ENCODE results near the gene POLR1F.
"Not testable (repeated sequence)": the region's sequence is repeated elsewhere in the genome, so short reads cannot be mapped to it uniquely, and the experiment has no call there.

POLR1F gene

GRCh38 chr7:19707240-19707639 lies 1.6 kb downstream of the POLR1F start:
- H3K9ac ChIP-seq (ENCODE audit: low read length), result no peak overlapping the region
- H3K9me3 ChIP-seq (ENCODE audit: control insufficient read depth, low read length), result no peaks in the 10 kb centered on the region
- H3K4me1 ChIP-seq (ENCODE audit: control insufficient read depth, insufficient read depth, low read length), result peaks cover 23% of the 10 kb centered on the region
- H3K4me3 ChIP-seq (ENCODE audit: low read length), result peak overlapping the region; percentile 99
- H3K36me3 ChIP-seq (ENCODE audit: control insufficient read depth, insufficient read depth, low read length, severe bottlenecking), result peaks cover 5% of the 10 kb centered on the region
- no peaks in the 10 kb centered on the region for H3K27me3 ChIP-seq (replicated peaks; ENCODE audit: control insufficient read depth, insufficient read depth, low read length)
- peak; percentile 13 for DNase-seq (ENCODE audit: low read depth)

DNA sequence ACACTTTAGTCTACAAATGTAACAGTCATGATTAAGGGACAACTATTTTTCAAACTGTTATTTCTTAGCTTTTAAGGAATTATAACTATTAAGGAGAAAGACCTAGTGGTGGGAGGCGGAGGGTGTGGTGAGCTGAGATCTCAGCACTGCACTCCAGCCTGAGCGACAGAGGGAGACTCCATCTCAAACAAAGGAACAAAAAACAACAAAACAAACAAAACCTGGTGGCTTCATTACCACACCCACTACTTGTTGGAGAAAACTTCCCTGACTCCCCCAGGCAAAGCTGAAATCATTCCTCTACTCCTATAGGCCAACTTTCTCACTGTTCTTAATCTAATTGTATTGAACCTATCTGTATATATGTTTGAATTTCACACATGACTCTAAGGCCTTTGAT lies 3.2 kb downstream of the POLR1F start:
- H3K36me3 ChIP-seq (ENCODE audit: control insufficient read depth, insufficient read depth, low read length, severe bottlenecking), result peaks cover 10% of the 10 kb centered on the region
- H3K4me1 ChIP-seq (ENCODE audit: control insufficient read depth, insufficient read depth, low read length), result peaks cover 23% of the 10 kb centered on the region
- no peak overlapping the region for H3K9ac ChIP-seq (ENCODE audit: low read length)
- no peaks in the 10 kb centered on the region for H3K27me3 ChIP-seq (replicated peaks; ENCODE audit: control insufficient read depth, insufficient read depth, low read length)
- no peak for DNase-seq (ENCODE audit: low read depth)
- H3K9me3 ChIP-seq (ENCODE audit: control insufficient read depth, low read length), result no peaks in the 10 kb centered on the region
- H3K4me3 ChIP-seq (ENCODE audit: low read length), result no peak overlapping the region

DNA sequence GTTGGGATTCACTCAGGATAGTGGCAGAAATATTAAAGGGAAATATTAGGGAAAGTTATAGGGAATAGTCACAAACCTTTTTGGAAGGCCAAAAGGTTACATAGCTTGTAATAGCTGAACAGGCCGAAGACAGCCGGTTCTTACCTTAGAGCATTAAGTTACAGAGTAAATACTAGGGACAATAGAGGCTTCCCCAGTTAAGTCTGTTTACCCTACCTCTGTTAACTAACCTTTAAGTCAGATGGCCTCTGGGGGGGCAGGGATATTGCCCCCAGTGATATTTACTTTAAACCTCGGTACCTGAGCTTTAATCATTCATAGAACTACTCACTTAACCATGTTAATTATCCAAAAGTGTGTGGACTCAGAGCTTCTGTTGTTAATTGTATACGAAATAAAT lies 7.4 kb downstream of the POLR1F start:
- Histone ChIP-seq H3K9me3 (ENCODE audit: control insufficient read depth, low read length) (no peaks in the 10 kb centered on the region), H3K36me3 (ENCODE audit: control insufficient read depth, insufficient read depth, low read length, severe bottlenecking) (peaks cover 29% of the 10 kb centered on the region), H3K9ac (ENCODE audit: low read length) (no peak overlapping the region), H3K4me1 (ENCODE audit: control insufficient read depth, insufficient read depth, low read length) (peaks cover 7% of the 10 kb centered on the region), H3K27me3 (replicated peaks; ENCODE audit: control insufficient read depth, insufficient read depth, low read length) (no peaks in the 10 kb centered on the region), H3K4me3 (ENCODE audit: low read length) (no peak overlapping the region)
- DNase-seq (ENCODE audit: low read depth), result no peak

GRCh38 chr7:19700936-19701335 lies 7.9 kb downstream of the POLR1F start:
- Histone ChIP-seq H3K9ac (ENCODE audit: low read length) (no peak overlapping the region), H3K4me1 (ENCODE audit: control insufficient read depth, insufficient read depth, low read length) (peaks cover 3% of the 10 kb centered on the region), H3K9me3 (ENCODE audit: control insufficient read depth, low read length) (no peaks in the 10 kb centered on the region), H3K27me3 (replicated peaks; ENCODE audit: control insufficient read depth, insufficient read depth, low read length) (no peaks in the 10 kb centered on the region), H3K4me3 (ENCODE audit: low read length) (no peak overlapping the region), H3K36me3 (ENCODE audit: control insufficient read depth, insufficient read depth, low read length, severe bottlenecking) (peaks cover 29% of the 10 kb centered on the region)
- DNase-seq (ENCODE audit: low read depth), result no peak

GRCh38 chr7:19698331-19698730 lies 10.5 kb downstream of the POLR1F start:
- H3K36me3 ChIP-seq (ENCODE audit: control insufficient read depth, insufficient read depth, low read length, severe bottlenecking), result peaks cover 31% of the 10 kb centered on the region
- no peaks in the 10 kb centered on the region for H3K27me3 ChIP-seq (replicated peaks; ENCODE audit: control insufficient read depth, insufficient read depth, low read length)
- no peak overlapping the region for H3K9ac ChIP-seq (ENCODE audit: low read length)
- no peaks in the 10 kb centered on the region for H3K9me3 ChIP-seq (ENCODE audit: control insufficient read depth, low read length)
- H3K4me3 ChIP-seq (ENCODE audit: low read length), result no peak overlapping the region
- H3K4me1 ChIP-seq (ENCODE audit: control insufficient read depth, insufficient read depth, low read length), result no peaks in the 10 kb centered on the region
- no peak for DNase-seq (ENCODE audit: low read depth)

DNA sequence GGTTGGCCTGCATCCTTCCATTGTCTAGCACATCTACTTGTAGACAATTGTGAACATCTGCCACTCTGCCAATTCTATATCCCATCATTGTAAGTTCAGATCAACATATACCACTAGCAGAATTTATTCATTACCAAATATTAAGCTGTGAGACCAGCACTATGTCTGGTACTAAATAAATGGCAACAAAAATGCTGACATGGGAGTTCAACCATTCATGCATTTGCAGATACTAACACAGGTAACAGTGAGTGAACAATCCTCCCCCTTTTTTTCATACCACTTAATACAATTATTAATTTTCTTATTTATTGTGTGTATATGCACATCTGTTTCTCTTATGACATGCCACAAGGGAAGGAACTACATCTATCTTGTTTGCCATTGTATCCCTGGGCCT lies 11.9 kb downstream of the POLR1F start:
- DNase-seq (ENCODE audit: low read depth), result no peak
- peaks cover 28% of the 10 kb centered on the region for H3K36me3 ChIP-seq (ENCODE audit: control insufficient read depth, insufficient read depth, low read length, severe bottlenecking)
- no peak overlapping the region for H3K4me3 ChIP-seq (ENCODE audit: low read length)
- no peaks in the 10 kb centered on the region for H3K9me3 ChIP-seq (ENCODE audit: control insufficient read depth, low read length)
- no peak overlapping the region for H3K9ac ChIP-seq (ENCODE audit: low read length)
- H3K4me1 ChIP-seq (ENCODE audit: control insufficient read depth, insufficient read depth, low read length), result no peaks in the 10 kb centered on the region
- no peaks in the 10 kb centered on the region for H3K27me3 ChIP-seq (replicated peaks; ENCODE audit: control insufficient read depth, insufficient read depth, low read length)

DNA sequence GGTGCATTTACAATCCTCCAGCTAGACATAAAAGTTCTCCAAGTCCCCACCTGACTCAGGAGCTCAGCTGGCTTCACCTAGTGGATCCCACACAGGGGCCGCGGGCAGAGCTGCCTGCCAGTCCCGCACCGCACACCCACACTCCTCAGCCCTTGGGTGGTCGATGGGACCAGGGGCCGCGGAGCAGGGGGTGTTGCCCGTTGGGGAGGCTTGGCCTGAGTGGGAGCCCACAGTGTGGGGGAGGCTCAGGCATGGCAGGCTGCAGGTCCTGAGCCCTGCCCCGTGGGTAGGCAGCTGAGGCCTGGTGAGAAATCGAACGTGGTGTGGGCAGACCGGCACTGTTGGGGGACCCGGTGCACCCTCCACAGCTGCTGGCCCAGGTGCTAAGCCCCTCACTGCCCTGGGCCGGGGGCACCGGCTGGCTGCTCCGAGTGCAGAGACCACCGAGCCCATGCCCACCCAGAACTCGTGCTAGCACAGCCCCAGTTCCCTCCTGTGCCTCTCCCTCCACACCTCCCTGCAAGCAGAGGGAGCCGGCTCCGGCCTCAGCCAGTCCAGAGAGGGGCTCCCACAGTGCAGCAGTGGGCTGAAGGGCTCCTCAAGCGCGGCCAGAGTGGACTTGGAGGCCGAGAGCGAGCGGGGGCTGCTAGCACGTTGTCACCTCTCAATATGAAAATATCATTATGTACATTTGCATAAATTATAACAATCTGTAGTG lies 16.6 kb downstream of the POLR1F start:
- no peaks in the 10 kb centered on the region for H3K4me1 ChIP-seq (ENCODE audit: control insufficient read depth, insufficient read depth, low read length)
- DNase-seq (ENCODE audit: low read depth), result no peak
- no peak overlapping the region for H3K9ac ChIP-seq (ENCODE audit: low read length)
- no peaks in the 10 kb centered on the region for H3K27me3 ChIP-seq (replicated peaks; ENCODE audit: control insufficient read depth, insufficient read depth, low read length)
- H3K36me3 ChIP-seq (ENCODE audit: control insufficient read depth, insufficient read depth, low read length, severe bottlenecking), result peaks cover 8% of the 10 kb centered on the region
- H3K4me3 ChIP-seq (ENCODE audit: low read length), result no peak overlapping the region
- H3K9me3 ChIP-seq (ENCODE audit: control insufficient read depth, low read length), result no peaks in the 10 kb centered on the region

DNA sequence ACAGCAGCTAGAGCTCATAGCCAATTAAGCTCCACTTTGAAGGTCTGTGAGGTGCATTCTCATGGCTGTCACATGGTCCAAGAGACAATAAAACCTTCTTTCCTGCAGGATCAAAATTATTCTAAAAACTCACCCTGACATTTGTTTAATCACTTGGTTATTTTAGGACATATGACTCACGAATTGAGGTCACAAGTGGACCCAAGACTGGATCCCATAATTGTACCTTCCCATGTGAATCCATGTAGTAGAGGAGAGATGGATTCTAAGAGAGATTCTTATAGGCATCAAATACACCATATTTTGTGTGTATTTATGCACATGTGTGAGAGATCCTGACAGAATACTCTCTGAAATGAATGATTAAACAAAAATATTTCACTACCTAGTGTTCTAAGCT lies 18.1 kb downstream of the POLR1F start:
- Histone ChIP-seq H3K4me3 (ENCODE audit: low read length) (no peak overlapping the region), H3K9ac (ENCODE audit: low read length) (no peak overlapping the region), H3K9me3 (ENCODE audit: control insufficient read depth, low read length) (no peaks in the 10 kb centered on the region), H3K4me1 (ENCODE audit: control insufficient read depth, insufficient read depth, low read length) (no peaks in the 10 kb centered on the region), H3K36me3 (ENCODE audit: control insufficient read depth, insufficient read depth, low read length, severe bottlenecking) (peaks cover 3% of the 10 kb centered on the region), H3K27me3 (replicated peaks; ENCODE audit: control insufficient read depth, insufficient read depth, low read length) (no peaks in the 10 kb centered on the region)
- DNase-seq (ENCODE audit: low read depth), result no peak

GRCh38 chr7:19689130-19689529 lies 19.7 kb downstream of the POLR1F start:
- H3K9ac ChIP-seq (ENCODE audit: low read length); H3K27me3 ChIP-seq (replicated peaks; ENCODE audit: control insufficient read depth, insufficient read depth, low read length); H3K4me1 ChIP-seq (ENCODE audit: control insufficient read depth, insufficient read depth, low read length); DNase-seq (ENCODE audit: low read depth); H3K4me3 ChIP-seq (ENCODE audit: low read length); H3K36me3 ChIP-seq (ENCODE audit: control insufficient read depth, insufficient read depth, low read length, severe bottlenecking); H3K9me3 ChIP-seq (ENCODE audit: control insufficient read depth, low read length): not testable (repeated sequence)

- Histone ChIP-seq H3K9me3 (ENCODE audit: control insufficient read depth, low read length) (no peaks in the 10 kb centered on the region), H3K4me1 (ENCODE audit: control insufficient read depth, insufficient read depth, low read length) (no peaks in the 10 kb centered on the region), H3K27me3 (replicated peaks; ENCODE audit: control insufficient read depth, insufficient read depth, low read length) (no peaks in the 10 kb centered on the region), H3K36me3 (ENCODE audit: control insufficient read depth, insufficient read depth, low read length, severe bottlenecking) (no peaks in the 10 kb centered on the region), H3K9ac (ENCODE audit: low read length) (no peak overlapping the region), H3K4me3 (ENCODE audit: low read length) (no peak overlapping the region)
- DNase-seq (ENCODE audit: low read depth), result no peak
Measured at GRCh38 chr7:19681596-19681995, 27.2 kb downstream of the POLR1F start.

- no peak overlapping the region for H3K4me3 ChIP-seq (ENCODE audit: low read length)
- no peak overlapping the region for H3K9ac ChIP-seq (ENCODE audit: low read length)
- DNase-seq (ENCODE audit: low read depth), result no peak
- H3K4me1 ChIP-seq (ENCODE audit: control insufficient read depth, insufficient read depth, low read length), result no peaks in the 10 kb centered on the region
- H3K9me3 ChIP-seq (ENCODE audit: control insufficient read depth, low read length), result no peaks in the 10 kb centered on the region
- H3K36me3 ChIP-seq (ENCODE audit: control insufficient read depth, insufficient read depth, low read length, severe bottlenecking), result no peaks in the 10 kb centered on the region
- no peaks in the 10 kb centered on the region for H3K27me3 ChIP-seq (replicated peaks; ENCODE audit: control insufficient read depth, insufficient read depth, low read length)
Measured at GRCh38 chr7:19677180-19677579, 31.7 kb downstream of the POLR1F start.

DNA sequence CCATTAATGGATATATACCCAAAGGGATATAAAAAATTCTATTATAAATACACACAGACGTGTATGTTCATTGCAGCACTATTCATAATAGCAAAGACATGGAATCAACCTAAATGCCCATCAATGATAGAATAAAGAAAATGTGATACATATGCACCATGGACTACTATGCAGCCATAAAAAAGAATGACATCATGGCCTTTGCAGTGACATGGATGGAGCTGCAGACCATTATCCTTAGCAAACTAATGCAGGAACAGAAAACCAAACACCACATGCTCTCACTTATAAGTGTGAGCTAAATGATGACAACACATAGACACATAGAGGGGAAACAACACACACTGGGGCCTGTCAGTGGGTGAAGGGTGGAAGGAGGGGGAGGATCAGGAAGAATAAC lies 33.0 kb downstream of the POLR1F start:
- H3K9me3 ChIP-seq (ENCODE audit: control insufficient read depth, low read length), result no peaks in the 10 kb centered on the region
- no peak overlapping the region for H3K4me3 ChIP-seq (ENCODE audit: low read length)
- no peaks in the 10 kb centered on the region for H3K27me3 ChIP-seq (replicated peaks; ENCODE audit: control insufficient read depth, insufficient read depth, low read length)
- H3K4me1 ChIP-seq (ENCODE audit: control insufficient read depth, insufficient read depth, low read length), result no peaks in the 10 kb centered on the region
- H3K36me3 ChIP-seq (ENCODE audit: control insufficient read depth, insufficient read depth, low read length, severe bottlenecking), result no peaks in the 10 kb centered on the region
- H3K9ac ChIP-seq (ENCODE audit: low read length), result no peak overlapping the region
- DNase-seq (ENCODE audit: low read depth), result no peak
